ENCODE measurements around the gene SRSF9.
"Not testable (repeated sequence)": the region's sequence is repeated elsewhere in the genome, so short reads cannot be mapped to it uniquely, and the experiment has no call there.

Gene SRSF9

GRCh38 chr12:120495731-120496412, 26.3 kb upstream of the SRSF9 start, which contains the start of gene DYNLL1:
DYNLL1 (plus strand) TSS chr12:120496113; CDS start chr12:120496422, 309 bp downstream.
- peaks cover 19% of the 10 kb centered on the region for H3K4me1 ChIP-seq (ENCODE audit: control insufficient read depth, insufficient read depth, low read length)
- no peaks in the 10 kb centered on the region for H3K27me3 ChIP-seq (replicated peaks; ENCODE audit: control insufficient read depth, insufficient read depth, low read length)
- peaks cover 14% of the 10 kb centered on the region for H3K36me3 ChIP-seq (ENCODE audit: control insufficient read depth, insufficient read depth, low read length, severe bottlenecking)
- H3K9me3 ChIP-seq (ENCODE audit: control insufficient read depth, low read length) = no peaks in the 10 kb centered on the region
- DNase-seq (ENCODE audit: low read depth) = peak; percentile 99
- H3K4me3 ChIP-seq (ENCODE audit: low read length) = peak within 1 kb of the TSS; percentile 99
- peak within 1 kb of the TSS; percentile 97 for H3K9ac ChIP-seq (ENCODE audit: low read length)

- Histone ChIP-seq H3K4me1 (ENCODE audit: control insufficient read depth, insufficient read depth, low read length) (peaks cover 19% of the 10 kb centered on the region), H3K9ac (ENCODE audit: low read length) (peak overlapping the region; percentile 97), H3K4me3 (ENCODE audit: low read length) (peak overlapping the region; percentile 99), H3K9me3 (ENCODE audit: control insufficient read depth, low read length) (no peaks in the 10 kb centered on the region), H3K27me3 (replicated peaks; ENCODE audit: control insufficient read depth, insufficient read depth, low read length) (no peaks in the 10 kb centered on the region), H3K36me3 (ENCODE audit: control insufficient read depth, insufficient read depth, low read length, severe bottlenecking) (peaks cover 14% of the 10 kb centered on the region)
- DNase-seq (ENCODE audit: low read depth) = peak; percentile 9
These were observed 25.7 kb upstream of the SRSF9 start for GRCh38 chr12:120495186-120495730.

DNA sequence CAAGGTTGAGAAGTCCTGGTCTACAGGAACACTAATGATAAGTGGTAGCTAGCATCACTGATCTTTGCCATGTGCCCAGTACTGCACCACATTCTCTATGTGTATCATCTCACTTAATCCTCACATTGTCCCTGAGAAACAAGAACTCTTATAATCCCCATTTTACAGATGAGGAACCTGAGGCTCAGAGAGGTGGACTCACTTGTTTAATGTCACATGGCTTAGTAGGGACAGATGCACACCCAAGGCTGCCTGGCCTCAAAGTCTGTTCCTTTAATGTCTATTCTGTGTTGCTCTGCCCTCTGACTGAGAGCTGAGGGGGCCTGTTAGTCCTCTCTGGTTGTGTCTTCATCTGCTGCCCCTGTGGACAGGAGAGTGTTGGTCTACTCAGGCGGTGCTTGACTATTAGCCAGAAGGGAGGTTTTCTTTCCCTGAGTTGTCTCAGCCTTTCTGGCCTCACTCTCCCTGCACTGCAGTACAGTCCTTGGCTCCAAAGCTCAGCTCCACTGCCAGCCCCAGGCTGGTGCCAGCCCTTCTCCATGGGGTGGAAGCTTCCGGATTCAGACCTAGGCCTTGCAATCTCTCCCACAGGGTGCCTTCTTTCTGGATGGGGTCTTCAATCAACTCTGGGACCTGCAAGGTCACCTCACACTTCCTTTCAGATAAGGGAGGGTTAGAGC, 21.4 kb upstream of the SRSF9 start:
- Histone ChIP-seq H3K27me3 (replicated peaks; ENCODE audit: control insufficient read depth, insufficient read depth, low read length) (no peaks in the 10 kb centered on the region), H3K9ac (ENCODE audit: low read length) (no peak overlapping the region), H3K4me1 (ENCODE audit: control insufficient read depth, insufficient read depth, low read length) (peaks cover 7% of the 10 kb centered on the region), H3K9me3 (ENCODE audit: control insufficient read depth, low read length) (no peaks in the 10 kb centered on the region), H3K4me3 (ENCODE audit: low read length) (no peak overlapping the region), H3K36me3 (ENCODE audit: control insufficient read depth, insufficient read depth, low read length, severe bottlenecking) (no peaks in the 10 kb centered on the region)
- no peak for DNase-seq (ENCODE audit: low read depth)

DNA sequence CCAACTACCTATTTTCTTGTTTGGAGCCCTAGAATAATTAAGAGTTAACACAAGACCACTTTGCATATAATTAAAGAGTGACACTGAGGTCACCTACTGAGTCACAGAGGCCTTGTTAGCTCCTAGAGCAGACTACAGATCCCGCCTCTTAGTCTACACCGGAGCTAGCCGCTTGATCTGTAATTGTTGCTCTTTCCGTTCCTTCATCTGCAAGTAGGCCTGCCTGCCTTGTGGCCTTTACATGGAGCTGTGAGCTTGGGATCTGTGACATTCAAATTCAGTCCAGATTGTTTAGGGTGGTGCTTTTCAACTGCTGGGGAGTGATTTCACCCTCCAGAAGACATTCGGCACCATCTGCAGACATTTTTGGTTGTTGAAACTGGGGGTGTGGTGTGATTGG, 20.8 kb upstream of the SRSF9 start:
- DNase-seq (ENCODE audit: low read depth) = no peak
- no peak overlapping the region for H3K9ac ChIP-seq (ENCODE audit: low read length)
- peaks cover 6% of the 10 kb centered on the region for H3K4me1 ChIP-seq (ENCODE audit: control insufficient read depth, insufficient read depth, low read length)
- no peaks in the 10 kb centered on the region for H3K27me3 ChIP-seq (replicated peaks; ENCODE audit: control insufficient read depth, insufficient read depth, low read length)
- H3K9me3 ChIP-seq (ENCODE audit: control insufficient read depth, low read length) = no peaks in the 10 kb centered on the region
- no peak overlapping the region for H3K4me3 ChIP-seq (ENCODE audit: low read length)
- no peaks in the 10 kb centered on the region for H3K36me3 ChIP-seq (ENCODE audit: control insufficient read depth, insufficient read depth, low read length, severe bottlenecking)

DNA sequence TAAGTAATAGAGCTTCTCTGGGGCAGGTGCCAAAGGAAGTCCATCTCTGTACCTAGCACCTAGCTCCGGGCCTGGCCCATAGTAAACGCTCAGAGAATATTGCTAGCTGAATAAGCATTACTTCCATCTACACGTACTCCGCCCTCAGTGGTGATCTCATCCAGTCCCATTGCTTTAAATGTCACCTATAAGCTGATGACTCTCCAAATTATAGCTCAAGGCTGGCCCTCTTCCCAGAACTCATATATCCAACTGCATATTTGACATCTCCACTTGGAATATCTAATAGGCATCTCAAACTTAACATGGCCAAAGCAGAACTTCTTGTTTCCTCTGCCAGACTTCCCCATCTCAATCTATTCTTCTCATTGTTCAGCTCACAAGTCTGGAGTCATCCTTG, 19.5 kb upstream of the SRSF9 start:
- no peak for DNase-seq (ENCODE audit: low read depth)
- Histone ChIP-seq H3K9me3 (ENCODE audit: control insufficient read depth, low read length) (no peaks in the 10 kb centered on the region), H3K36me3 (ENCODE audit: control insufficient read depth, insufficient read depth, low read length, severe bottlenecking) (no peaks in the 10 kb centered on the region), H3K4me3 (ENCODE audit: low read length) (no peak overlapping the region), H3K27me3 (replicated peaks; ENCODE audit: control insufficient read depth, insufficient read depth, low read length) (no peaks in the 10 kb centered on the region), H3K9ac (ENCODE audit: low read length) (no peak overlapping the region), H3K4me1 (ENCODE audit: control insufficient read depth, insufficient read depth, low read length) (no peaks in the 10 kb centered on the region)

GRCh38 chr12:120488057-120488640, 18.6 kb upstream of the SRSF9 start:
- no peaks in the 10 kb centered on the region for H3K4me1 ChIP-seq (ENCODE audit: control insufficient read depth, insufficient read depth, low read length)
- H3K9me3 ChIP-seq (ENCODE audit: control insufficient read depth, low read length) = no peaks in the 10 kb centered on the region
- no peak overlapping the region for H3K9ac ChIP-seq (ENCODE audit: low read length)
- H3K27me3 ChIP-seq (replicated peaks; ENCODE audit: control insufficient read depth, insufficient read depth, low read length) = no peaks in the 10 kb centered on the region
- no peak overlapping the region for H3K4me3 ChIP-seq (ENCODE audit: low read length)
- no peak for DNase-seq (ENCODE audit: low read depth)
- H3K36me3 ChIP-seq (ENCODE audit: control insufficient read depth, insufficient read depth, low read length, severe bottlenecking) = no peaks in the 10 kb centered on the region

GRCh38 chr12:120487552-120487951, 18.0 kb upstream of the SRSF9 start:
- not testable (repeated sequence) for H3K36me3 ChIP-seq (ENCODE audit: control insufficient read depth, insufficient read depth, low read length, severe bottlenecking); H3K9ac ChIP-seq (ENCODE audit: low read length); H3K4me3 ChIP-seq (ENCODE audit: low read length); H3K27me3 ChIP-seq (replicated peaks; ENCODE audit: control insufficient read depth, insufficient read depth, low read length); DNase-seq (ENCODE audit: low read depth); H3K9me3 ChIP-seq (ENCODE audit: control insufficient read depth, low read length); H3K4me1 ChIP-seq (ENCODE audit: control insufficient read depth, insufficient read depth, low read length)

GRCh38 chr12:120485961-120486881, 16.7 kb upstream of the SRSF9 start:
- no peak for DNase-seq (ENCODE audit: low read depth)
- no peaks in the 10 kb centered on the region for H3K9me3 ChIP-seq (ENCODE audit: control insufficient read depth, low read length)
- no peaks in the 10 kb centered on the region for H3K27me3 ChIP-seq (replicated peaks; ENCODE audit: control insufficient read depth, insufficient read depth, low read length)
- H3K9ac ChIP-seq (ENCODE audit: low read length) = no peak overlapping the region
- H3K4me3 ChIP-seq (ENCODE audit: low read length) = no peak overlapping the region
- no peaks in the 10 kb centered on the region for H3K4me1 ChIP-seq (ENCODE audit: control insufficient read depth, insufficient read depth, low read length)
- no peaks in the 10 kb centered on the region for H3K36me3 ChIP-seq (ENCODE audit: control insufficient read depth, insufficient read depth, low read length, severe bottlenecking)

DNA sequence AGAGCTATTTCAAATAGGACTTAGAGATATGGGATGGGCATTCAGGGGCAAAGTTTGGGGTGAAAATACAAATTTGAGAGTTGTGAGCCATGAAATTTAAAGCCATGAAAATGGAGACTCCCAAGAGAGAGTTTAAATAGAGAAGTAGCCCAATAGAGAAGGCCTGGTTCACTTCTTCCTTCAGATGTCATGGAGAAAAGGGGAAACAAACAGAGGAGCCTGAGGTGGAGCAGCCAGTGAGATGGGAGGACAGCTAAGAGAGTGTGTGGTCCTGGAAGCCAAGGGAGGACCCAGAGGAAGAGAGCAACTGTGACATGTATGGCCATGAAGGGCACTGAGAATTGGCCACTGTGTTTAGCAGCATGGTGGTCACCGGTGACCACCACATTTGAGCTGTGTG, 14.1 kb upstream of the SRSF9 start:
- no peak overlapping the region for H3K4me3 ChIP-seq (ENCODE audit: low read length)
- H3K9me3 ChIP-seq (ENCODE audit: control insufficient read depth, low read length) = no peaks in the 10 kb centered on the region
- no peaks in the 10 kb centered on the region for H3K36me3 ChIP-seq (ENCODE audit: control insufficient read depth, insufficient read depth, low read length, severe bottlenecking)
- DNase-seq (ENCODE audit: low read depth) = no peak
- no peaks in the 10 kb centered on the region for H3K27me3 ChIP-seq (replicated peaks; ENCODE audit: control insufficient read depth, insufficient read depth, low read length)
- H3K9ac ChIP-seq (ENCODE audit: low read length) = no peak overlapping the region
- H3K4me1 ChIP-seq (ENCODE audit: control insufficient read depth, insufficient read depth, low read length) = no peaks in the 10 kb centered on the region

DNA sequence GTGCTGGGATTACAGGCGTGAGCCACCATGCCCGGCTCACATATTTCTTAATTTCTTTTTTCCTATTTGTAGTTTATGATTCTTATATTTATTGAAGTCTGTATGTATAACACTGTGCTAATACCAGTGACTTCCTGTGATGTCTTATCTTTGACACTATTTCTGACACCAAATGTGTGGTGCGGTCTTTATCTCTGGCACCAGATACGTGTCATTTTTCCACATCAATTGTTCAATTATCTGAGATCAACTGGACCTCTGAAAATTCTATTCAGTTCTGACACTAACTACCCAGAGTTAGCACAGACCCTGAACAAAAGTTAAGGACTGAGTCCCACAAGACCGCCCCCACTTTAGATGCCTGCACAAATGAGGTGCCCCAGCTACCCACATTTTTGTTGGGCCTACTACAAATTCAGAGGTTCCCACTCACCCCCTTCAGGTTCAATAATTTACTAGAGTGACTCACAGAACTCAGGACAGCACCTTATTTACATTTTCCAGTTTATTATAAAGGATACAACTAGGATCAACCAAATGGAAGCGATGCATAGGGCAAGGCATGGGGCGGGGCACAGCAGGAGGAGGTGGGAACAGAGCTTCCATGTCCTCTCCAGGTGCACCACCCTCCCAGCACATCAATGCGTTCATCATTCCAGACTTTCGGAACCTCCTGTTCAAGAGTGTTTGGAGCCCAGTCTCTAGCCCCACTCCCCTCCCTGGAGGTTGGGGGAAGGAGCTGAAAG, 11.6 kb upstream of the SRSF9 start:
- Histone ChIP-seq H3K4me3 (ENCODE audit: low read length) (no peak overlapping the region), H3K9me3 (ENCODE audit: control insufficient read depth, low read length) (no peaks in the 10 kb centered on the region), H3K36me3 (ENCODE audit: control insufficient read depth, insufficient read depth, low read length, severe bottlenecking) (no peaks in the 10 kb centered on the region), H3K4me1 (ENCODE audit: control insufficient read depth, insufficient read depth, low read length) (no peaks in the 10 kb centered on the region), H3K27me3 (replicated peaks; ENCODE audit: control insufficient read depth, insufficient read depth, low read length) (no peaks in the 10 kb centered on the region), H3K9ac (ENCODE audit: low read length) (no peak overlapping the region)
- DNase-seq (ENCODE audit: low read depth) = no peak

All from adipocyte (in vitro differentiated cells).